ENCODE results near the gene M1AP. TPM values are rescaled to one million over a fixed set of nuclear protein-coding genes. Genes with fewer than 3 reads are reported as not detected.

M1AP gene
- total RNA-seq, 1 experiment from 2014 or later, result not detected

- Histone ChIP-seq H3K4me3 (ENCODE audit: low read depth, low read length) (peak overlapping the region; percentile 13), H3K4me1 (0 out of 2 replicates have a peak, but pooled peaks cover 3% of the 10 kb centered on the region), H3K27me3 (replicated peaks; ENCODE audit: control insufficient read depth, insufficient read depth, low read length) (no peaks in the 10 kb centered on the region), H3K9me3 (no peaks in the 10 kb centered on the region), H3K36me3 (ENCODE audit: control insufficient read depth, insufficient read depth, low read length) (no peaks in the 10 kb centered on the region)
- TF ChIP-seq, protein P1, sequence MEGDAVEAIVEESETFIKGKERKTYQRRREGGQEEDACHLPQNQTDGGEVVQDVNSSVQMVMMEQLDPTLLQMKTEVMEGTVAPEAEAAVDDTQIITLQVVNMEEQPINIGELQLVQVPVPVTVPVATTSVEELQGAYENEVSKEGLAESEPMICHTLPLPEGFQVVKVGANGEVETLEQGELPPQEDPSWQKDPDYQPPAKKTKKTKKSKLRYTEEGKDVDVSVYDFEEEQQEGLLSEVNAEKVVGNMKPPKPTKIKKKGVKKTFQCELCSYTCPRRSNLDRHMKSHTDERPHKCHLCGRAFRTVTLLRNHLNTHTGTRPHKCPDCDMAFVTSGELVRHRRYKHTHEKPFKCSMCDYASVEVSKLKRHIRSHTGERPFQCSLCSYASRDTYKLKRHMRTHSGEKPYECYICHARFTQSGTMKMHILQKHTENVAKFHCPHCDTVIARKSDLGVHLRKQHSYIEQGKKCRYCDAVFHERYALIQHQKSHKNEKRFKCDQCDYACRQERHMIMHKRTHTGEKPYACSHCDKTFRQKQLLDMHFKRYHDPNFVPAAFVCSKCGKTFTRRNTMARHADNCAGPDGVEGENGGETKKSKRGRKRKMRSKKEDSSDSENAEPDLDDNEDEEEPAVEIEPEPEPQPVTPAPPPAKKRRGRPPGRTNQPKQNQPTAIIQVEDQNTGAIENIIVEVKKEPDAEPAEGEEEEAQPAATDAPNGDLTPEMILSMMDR (IDR thresholded peaks at IDR 0.05; ENCODE audit: insufficient read depth in 1 of 2, low read depth in 1 of 2, low read length in 1 of 2, severe bottlenecking in 1 of 2, unreplicated experiment in 1 of 2), result no peak
- no peak overlapping the region for H3K27ac Mint-ChIP-seq (ENCODE audit: unreplicated experiment)
- POLR2A ChIA-PET, result no interaction called here
- peaks cover 3% of the 10 kb centered on the region for H3K27me3 Mint-ChIP-seq (ENCODE audit: insufficient read depth, unreplicated experiment)
- CTCF ChIA-PET, result interaction anchor here (0.6 kb wide), 1 partner anchor 17 kb away, joined by 3 read pairs; no protein-coding TSS in a partner anchor
- intact Hi-C loops (cut with micrococcal nuclease; ENCODE audit: unreplicated experiment), result no loop called here
- no peak overlapping the region for H3K4me3 Mint-ChIP-seq (ENCODE audit: unreplicated experiment)
- no TSS peak for BruUV-seq (replicated peaks)
- peaks cover 6% of the 10 kb centered on the region for H3K36me3 Mint-ChIP-seq (ENCODE audit: insufficient read depth, unreplicated experiment)
- no peaks in the 10 kb centered on the region for H3K9me3 Mint-ChIP-seq (ENCODE audit: unreplicated experiment)
- DNase-seq, result no peak
- H3K4me1 Mint-ChIP-seq (ENCODE audit: low read depth, unreplicated experiment), result no peaks in the 10 kb centered on the region
These were observed 134.3 kb downstream of the M1AP start for GRCh38 chr2:74513605-74514367.

DNA sequence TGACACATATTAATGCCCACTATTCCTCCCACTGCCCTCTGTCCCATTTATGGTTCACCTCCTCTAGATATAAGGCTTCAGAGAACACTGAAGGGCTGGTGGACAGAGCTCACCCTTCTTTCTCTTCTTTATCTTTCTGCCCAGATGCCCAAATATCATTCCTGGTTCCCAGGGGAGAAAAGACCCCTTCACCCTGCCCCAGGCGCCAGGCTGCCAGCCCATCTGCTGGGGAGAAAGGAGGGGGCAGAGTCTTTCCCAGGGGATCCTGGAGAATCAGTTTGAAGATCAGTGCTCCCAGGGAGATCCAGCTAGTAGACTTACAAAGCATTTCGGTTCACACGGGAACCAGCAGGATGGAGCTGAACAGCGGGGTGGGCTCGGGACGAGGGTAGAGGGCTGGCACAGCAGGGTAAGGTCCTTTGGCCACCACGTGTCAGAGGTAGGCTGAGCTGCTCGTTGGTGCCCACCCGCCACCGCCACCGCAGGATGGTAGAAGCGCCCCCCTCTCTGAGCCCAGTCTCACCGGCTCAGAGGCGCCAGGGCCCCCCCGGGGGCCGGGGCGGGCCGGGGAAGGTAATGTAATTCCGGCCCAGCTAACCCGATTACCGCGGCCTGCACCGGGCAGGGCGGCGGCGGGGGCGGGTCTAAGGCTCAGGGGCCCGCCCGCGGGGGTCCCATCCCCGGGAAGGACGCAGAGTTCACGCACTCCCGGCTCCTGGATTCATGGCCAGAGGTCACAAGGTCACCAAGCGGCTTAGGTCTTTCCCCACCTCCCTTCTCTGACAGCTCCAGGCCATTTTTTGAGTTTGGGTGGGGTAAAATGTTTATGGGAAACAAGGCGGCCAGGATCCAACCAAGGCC is 135.2 kb downstream of the M1AP start:
- H3K4me1 ChIP-seq, result 0 out of 2 replicates have a peak, but pooled peaks cover 8% of the 10 kb centered on the region
- Mint-ChIP-seq H3K36me3 (ENCODE audit: insufficient read depth, unreplicated experiment) (peaks cover 8% of the 10 kb centered on the region), H3K9me3 (ENCODE audit: unreplicated experiment) (no peaks in the 10 kb centered on the region), H3K4me1 (ENCODE audit: low read depth, unreplicated experiment) (peaks cover 8% of the 10 kb centered on the region), H3K4me3 (ENCODE audit: unreplicated experiment) (no peak overlapping the region), H3K27me3 (ENCODE audit: insufficient read depth, unreplicated experiment) (peaks cover 3% of the 10 kb centered on the region), H3K27ac (ENCODE audit: unreplicated experiment) (no peak overlapping the region)
- POLR2A ChIA-PET, result no interaction called here
- H3K36me3 ChIP-seq (ENCODE audit: control insufficient read depth, insufficient read depth, low read length), result no peaks in the 10 kb centered on the region
- CTCF ChIA-PET, result interaction anchor here (1.4 kb wide), 1 partner anchor 19 kb away, joined by 4 read pairs; no protein-coding TSS in a partner anchor
- no peaks in the 10 kb centered on the region for H3K9me3 ChIP-seq
- intact Hi-C loops (cut with micrococcal nuclease; ENCODE audit: unreplicated experiment), result no loop called here
- no peak overlapping the region for H3K4me3 ChIP-seq (ENCODE audit: low read depth, low read length)
- no TSS peak for BruUV-seq (replicated peaks)
- peak in 1 of 2 experiments; percentile 27 for DNase-seq
- TF ChIP-seq, protein P1 (IDR thresholded peaks at IDR 0.05; ENCODE audit: insufficient read depth in 1 of 2, low read depth in 1 of 2, low read length in 1 of 2, severe bottlenecking in 1 of 2, unreplicated experiment in 1 of 2), result no peak
- H3K27me3 ChIP-seq (replicated peaks; ENCODE audit: control insufficient read depth, insufficient read depth, low read length), result no peaks in the 10 kb centered on the region
